Right atrium auricular region (tissue), 2 donors: ENCODE results near the gene PFKL. TPM values are rescaled to one million over a fixed set of nuclear protein-coding genes. Genes with fewer than 3 reads are reported as not detected.

Source experiments
- DNase-seq: peaks from one replicate; pipeline ENCODE4 v3.0.0-alpha.2; 2019; ENCODE audit warnings: low spot score
- H3K27ac ChIP-seq, 2 donors: fragments of 200-600 bp; sonication (generic); 1 replicate in 1 of 2; 2 replicates in 1 of 2; pipeline ENCODE4 v1.5.1; 2016 to 2019
- H3K27me3 ChIP-seq, 2 donors: fragments of 200-600 bp; sonication (generic); one replicate each; pipeline versions ENCODE4 v1.5.1 to v1.6.0; 2017 to 2019
- H3K36me3 ChIP-seq: fragments of 200-600 bp; sonication (generic); one replicate; pipeline ENCODE4 v1.5.1; 2016
- H3K4me1 ChIP-seq, 2 donors: fragments of 200-600 bp; sonication (generic); one replicate each; pipeline versions ENCODE4 v1.5.1 to v1.6.0; 2017 to 2019
- H3K4me3 ChIP-seq, 2 donors: fragments of 200-600 bp; sonication (generic); 1 replicate in 1 of 2; 2 replicates in 1 of 2; pipeline ENCODE4 v1.5.1; 2017 to 2019; ENCODE audit warnings: mild to moderate bottlenecking in 1 of 2, moderate library complexity in 1 of 2
- H3K9me3 ChIP-seq, 2 donors: fragments of 200-600 bp; sonication (generic); one replicate each; pipeline ENCODE4 v1.5.1; 2019
- CTCF ChIP-seq, 2 donors: fragments of 200-600 bp; sonication (generic); IDR thresholded peaks; one replicate each; pipeline ENCODE4 v1.5.1; 2019; ENCODE audit warnings: antibody characterized with exemption in 2 of 2
- total RNA-seq, 2 donors: library from RNA; depleted of rRNA; stranded (reverse); fragments of >200 nt; gene quantifications; one replicate each; pipeline ENCODE4 v1.1.0, GENCODE V29; 2016

Gene PFKL
- total RNA-seq, 2 donors from 2014 or later: 28.0 to 45.7 TPM

GRCh38 chr21:44326716-44327602, 27.1 kb downstream of the PFKL start:
- no peaks in the 10 kb centered on the region for H3K4me1 ChIP-seq
- no peak for TF ChIP-seq CTCF (IDR thresholded peaks at IDR 0.05)
- no peak overlapping the region for H3K27ac ChIP-seq
- H3K4me3 ChIP-seq: no peak overlapping the region
- DNase-seq: no peak
- H3K9me3 ChIP-seq: no peaks in the 10 kb centered on the region
- peaks cover 43% of the 10 kb centered on the region for H3K36me3 ChIP-seq
- H3K27me3 ChIP-seq: no peaks in the 10 kb centered on the region

DNA sequence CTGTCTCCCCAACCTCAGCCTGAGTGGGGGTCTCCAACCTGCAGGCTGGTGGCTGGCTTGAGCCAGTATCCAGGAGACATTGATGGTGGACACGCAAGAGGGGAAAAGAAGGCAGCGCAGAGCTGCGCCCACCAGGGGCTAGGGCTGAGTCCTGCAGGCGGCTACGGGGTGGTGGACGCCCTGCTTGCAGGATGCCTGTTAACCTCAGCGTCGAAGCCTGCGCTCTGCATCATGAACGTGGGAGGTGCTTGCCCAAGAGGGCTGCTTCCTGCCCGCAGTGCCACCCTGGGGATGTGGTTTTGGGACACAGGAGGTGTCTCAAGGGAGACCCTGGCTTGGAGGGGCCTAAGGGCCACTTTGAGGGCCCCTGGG, 27.7 kb downstream of the PFKL start:
- no peak overlapping the region for H3K27ac ChIP-seq
- peaks cover 40% of the 10 kb centered on the region for H3K36me3 ChIP-seq
- no peak for DNase-seq
- no peaks in the 10 kb centered on the region for H3K4me1 ChIP-seq
- no peak overlapping the region for H3K4me3 ChIP-seq
- H3K27me3 ChIP-seq: no peaks in the 10 kb centered on the region
- H3K9me3 ChIP-seq: no peaks in the 10 kb centered on the region
- no peak for TF ChIP-seq CTCF (IDR thresholded peaks at IDR 0.05)

DNA sequence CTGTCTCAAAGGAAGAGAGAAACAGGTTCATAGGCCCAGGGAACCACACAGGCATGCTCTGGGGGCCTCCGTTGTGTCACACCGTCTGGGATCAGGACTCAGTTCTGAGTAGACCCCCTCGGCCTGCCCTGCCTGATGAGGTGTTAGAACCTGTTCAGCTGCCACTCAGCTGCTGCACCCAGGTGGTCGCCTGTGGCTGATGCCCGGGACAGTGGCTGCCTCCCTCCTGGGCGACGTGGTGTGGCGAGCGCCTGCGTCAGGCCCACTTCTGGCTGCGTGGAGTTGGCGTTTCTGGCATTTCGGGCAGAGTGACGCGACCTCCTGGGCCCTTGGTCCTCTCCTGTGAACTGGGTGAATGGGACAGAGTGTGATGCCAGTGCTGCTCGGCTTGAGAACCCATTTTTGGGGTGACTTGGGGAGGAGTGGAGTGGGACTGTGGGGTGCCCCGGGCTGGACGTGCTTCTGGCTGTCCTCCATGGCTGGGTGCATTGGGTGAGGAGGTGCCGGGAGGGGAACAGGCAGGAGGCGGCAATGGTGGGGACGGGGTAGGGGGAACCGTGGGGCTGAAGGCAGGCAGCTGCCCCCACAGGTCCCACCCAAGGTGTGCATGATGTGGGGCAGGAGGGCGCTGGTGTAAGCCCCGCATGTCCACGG, 28.5 kb downstream of the PFKL start:
- H3K4me1 ChIP-seq: no peaks in the 10 kb centered on the region
- no peak overlapping the region for H3K27ac ChIP-seq
- DNase-seq: no peak
- H3K9me3 ChIP-seq: no peaks in the 10 kb centered on the region
- H3K36me3 ChIP-seq: peaks cover 37% of the 10 kb centered on the region
- TF ChIP-seq CTCF (IDR thresholded peaks at IDR 0.05): no peak
- no peak overlapping the region for H3K4me3 ChIP-seq
- H3K27me3 ChIP-seq: no peaks in the 10 kb centered on the region

DNA sequence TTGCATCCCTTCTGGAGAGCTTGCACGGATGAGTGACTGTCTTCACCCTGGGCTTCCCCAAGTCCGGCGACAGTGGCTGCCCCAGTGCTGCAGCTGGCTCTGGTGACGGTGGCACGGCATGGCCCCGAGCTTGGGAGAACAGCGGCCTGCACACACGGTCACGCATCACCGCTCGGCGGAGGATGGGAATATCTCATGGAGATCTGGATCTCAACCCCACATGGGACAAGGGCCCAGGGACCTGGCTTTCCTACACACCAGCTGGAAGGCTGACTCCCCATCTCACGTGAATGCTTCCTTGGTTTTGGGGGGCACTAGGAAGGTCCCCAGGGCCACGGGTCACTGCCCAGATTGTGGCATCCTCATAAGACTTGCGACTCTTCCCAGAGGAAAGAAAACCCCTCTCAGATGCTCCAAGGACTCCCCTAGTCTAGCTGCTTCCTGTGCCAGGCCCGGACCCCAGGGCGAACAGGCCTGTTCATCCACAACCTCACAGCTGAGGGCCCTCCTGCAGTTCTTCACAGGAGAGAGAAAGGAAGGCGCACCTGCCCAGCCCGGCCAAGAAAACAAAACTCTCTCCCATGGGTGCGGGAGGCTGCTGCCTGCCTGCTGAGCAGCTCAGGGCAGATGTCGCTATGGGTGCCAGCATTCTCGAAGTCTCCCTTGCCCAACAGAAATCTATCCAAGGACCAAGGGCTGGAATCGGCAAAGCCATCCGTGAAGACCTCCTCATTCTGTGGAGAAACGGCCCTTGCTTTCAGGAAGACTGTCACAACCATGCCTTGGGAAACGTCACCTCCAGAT, 29.4 kb downstream of the PFKL start:
- H3K36me3 ChIP-seq: peaks cover 37% of the 10 kb centered on the region
- no peaks in the 10 kb centered on the region for H3K4me1 ChIP-seq
- no peaks in the 10 kb centered on the region for H3K27me3 ChIP-seq
- H3K9me3 ChIP-seq: no peaks in the 10 kb centered on the region
- no peak overlapping the region for H3K27ac ChIP-seq
- no peak for DNase-seq
- TF ChIP-seq CTCF (IDR thresholded peaks at IDR 0.05): no peak
- no peak overlapping the region for H3K4me3 ChIP-seq

- H3K4me1 ChIP-seq: no peaks in the 10 kb centered on the region
- H3K9me3 ChIP-seq: no peaks in the 10 kb centered on the region
- H3K4me3 ChIP-seq: no peak overlapping the region
- no peaks in the 10 kb centered on the region for H3K27me3 ChIP-seq
- DNase-seq: no peak
- H3K27ac ChIP-seq: no peak overlapping the region
- peaks cover 37% of the 10 kb centered on the region for H3K36me3 ChIP-seq
- TF ChIP-seq CTCF (IDR thresholded peaks at IDR 0.05): no peak
Measured at GRCh38 chr21:44329971-44330681, 30.3 kb downstream of the PFKL start.
